ENCODE measurements around the gene DIRAS1.
"Not testable (repeated sequence)": the region's sequence is repeated elsewhere in the genome, so short reads cannot be mapped to it uniquely, and the experiment has no call there.

The DIRAS1 gene

GRCh38 chr19:2690856-2691255 is 30.3 kb downstream of the DIRAS1 start:
- no peaks in the 10 kb centered on the region for H3K9me3 Mint-ChIP-seq (ENCODE audit: low read depth)
- no peaks in the 10 kb centered on the region for H3K27me3 Mint-ChIP-seq
- H3K36me3 Mint-ChIP-seq: no peaks in the 10 kb centered on the region
- no peak overlapping the region for H3K4me3 Mint-ChIP-seq
- H3K4me1 Mint-ChIP-seq (ENCODE audit: low read depth): no peaks in the 10 kb centered on the region
- H3K27ac Mint-ChIP-seq: no peak overlapping the region

- H3K9me3 Mint-ChIP-seq (ENCODE audit: low read depth): no peaks in the 10 kb centered on the region
Measured at GRCh38 chr19:2686360-2686759, 34.8 kb downstream of the DIRAS1 start.

GRCh38 chr19:2685204-2685704 is 35.9 kb downstream of the DIRAS1 start:
- Mint-ChIP-seq H3K36me3 (peaks cover 6% of the 10 kb centered on the region), H3K27ac (no peak overlapping the region), H3K9me3 (ENCODE audit: low read depth) (no peaks in the 10 kb centered on the region), H3K27me3 (no peaks in the 10 kb centered on the region), H3K4me3 (no peak overlapping the region), H3K4me1 (ENCODE audit: low read depth) (no peaks in the 10 kb centered on the region)

More at GRCh38 chr19:2686360-2686759, 34.8 kb downstream of the DIRAS1 start:
- no peak overlapping the region for H3K27ac Mint-ChIP-seq
- H3K4me3 Mint-ChIP-seq: no peak overlapping the region
- H3K27me3 Mint-ChIP-seq: no peaks in the 10 kb centered on the region
- no peaks in the 10 kb centered on the region for H3K4me1 Mint-ChIP-seq (ENCODE audit: low read depth)
- peaks cover 6% of the 10 kb centered on the region for H3K36me3 Mint-ChIP-seq

- Mint-ChIP-seq H3K9me3 (ENCODE audit: low read depth) (no peaks in the 10 kb centered on the region), H3K27ac (no peak overlapping the region), H3K36me3 (peaks cover 6% of the 10 kb centered on the region), H3K27me3 (no peaks in the 10 kb centered on the region), H3K4me3 (no peak overlapping the region), H3K4me1 (ENCODE audit: low read depth) (no peaks in the 10 kb centered on the region)
Measured at GRCh38 chr19:2683430-2684003, 37.7 kb downstream of the DIRAS1 start.

GRCh38 chr19:2680808-2681207 is 40.4 kb downstream of the DIRAS1 start:
- Mint-ChIP-seq H3K9me3 (ENCODE audit: low read depth) (no peaks in the 10 kb centered on the region), H3K27me3 (no peaks in the 10 kb centered on the region), H3K27ac (no peak overlapping the region), H3K4me1 (ENCODE audit: low read depth) (no peaks in the 10 kb centered on the region), H3K36me3 (peaks cover 6% of the 10 kb centered on the region), H3K4me3 (no peak overlapping the region)

GRCh38 chr19:2679439-2679838 is 41.7 kb downstream of the DIRAS1 start:
- no peak overlapping the region for H3K27ac Mint-ChIP-seq
- no peaks in the 10 kb centered on the region for H3K27me3 Mint-ChIP-seq
- peaks cover 6% of the 10 kb centered on the region for H3K36me3 Mint-ChIP-seq
- H3K4me3 Mint-ChIP-seq: no peak overlapping the region
- no peaks in the 10 kb centered on the region for H3K9me3 Mint-ChIP-seq (ENCODE audit: low read depth)
- H3K4me1 Mint-ChIP-seq (ENCODE audit: low read depth): no peaks in the 10 kb centered on the region

- H3K27me3 Mint-ChIP-seq, H3K27ac Mint-ChIP-seq: not testable (repeated sequence)
Measured at GRCh38 chr19:2678948-2679347, 42.2 kb downstream of the DIRAS1 start.

GRCh38 chr19:2678044-2678671 is 43.0 kb downstream of the DIRAS1 start:
- Mint-ChIP-seq H3K27me3 (no peaks in the 10 kb centered on the region), H3K4me1 (ENCODE audit: low read depth) (no peaks in the 10 kb centered on the region), H3K36me3 (peaks cover 3% of the 10 kb centered on the region), H3K27ac (no peak overlapping the region), H3K4me3 (no peak overlapping the region), H3K9me3 (ENCODE audit: low read depth) (no peaks in the 10 kb centered on the region)

More at GRCh38 chr19:2678948-2679347, 42.2 kb downstream of the DIRAS1 start:
- H3K4me1 Mint-ChIP-seq (ENCODE audit: low read depth); H3K9me3 Mint-ChIP-seq (ENCODE audit: low read depth); H3K4me3 Mint-ChIP-seq; H3K36me3 Mint-ChIP-seq: not testable (repeated sequence)

- H3K4me3 Mint-ChIP-seq: no peak overlapping the region
- H3K27me3 Mint-ChIP-seq: no peaks in the 10 kb centered on the region
- no peak overlapping the region for H3K27ac Mint-ChIP-seq
- H3K36me3 Mint-ChIP-seq: peaks cover 3% of the 10 kb centered on the region
- no peaks in the 10 kb centered on the region for H3K9me3 Mint-ChIP-seq (ENCODE audit: low read depth)
- no peaks in the 10 kb centered on the region for H3K4me1 Mint-ChIP-seq (ENCODE audit: low read depth)
Measured at GRCh38 chr19:2676823-2677222, 44.3 kb downstream of the DIRAS1 start.

- H3K9me3 Mint-ChIP-seq (ENCODE audit: low read depth): no peaks in the 10 kb centered on the region
- no peaks in the 10 kb centered on the region for H3K4me1 Mint-ChIP-seq (ENCODE audit: low read depth)
- H3K27me3 Mint-ChIP-seq: no peaks in the 10 kb centered on the region
- no peak overlapping the region for H3K27ac Mint-ChIP-seq
- no peaks in the 10 kb centered on the region for H3K36me3 Mint-ChIP-seq
- no peak overlapping the region for H3K4me3 Mint-ChIP-seq
Measured at GRCh38 chr19:2675892-2676291, 45.3 kb downstream of the DIRAS1 start.

GRCh38 chr19:2670217-2670616 is 51.0 kb downstream of the DIRAS1 start:
- H3K27ac Mint-ChIP-seq: no peak overlapping the region
- no peaks in the 10 kb centered on the region for H3K4me1 Mint-ChIP-seq (ENCODE audit: low read depth)
- H3K27me3 Mint-ChIP-seq: no peaks in the 10 kb centered on the region

GRCh38 chr19:2668175-2668763 is 52.9 kb downstream of the DIRAS1 start:
- Mint-ChIP-seq H3K27ac (no peak overlapping the region), H3K4me3 (no peak overlapping the region), H3K4me1 (ENCODE audit: low read depth) (no peaks in the 10 kb centered on the region), H3K36me3 (no peaks in the 10 kb centered on the region), H3K27me3 (no peaks in the 10 kb centered on the region), H3K9me3 (ENCODE audit: low read depth) (no peaks in the 10 kb centered on the region)

More at GRCh38 chr19:2670217-2670616, 51.0 kb downstream of the DIRAS1 start:
- Mint-ChIP-seq H3K9me3 (ENCODE audit: low read depth) (no peaks in the 10 kb centered on the region), H3K4me3 (no peak overlapping the region), H3K36me3 (no peaks in the 10 kb centered on the region)

- H3K9me3 Mint-ChIP-seq (ENCODE audit: low read depth); H3K27ac Mint-ChIP-seq; H3K4me1 Mint-ChIP-seq (ENCODE audit: low read depth); H3K36me3 Mint-ChIP-seq; H3K27me3 Mint-ChIP-seq; H3K4me3 Mint-ChIP-seq: not testable (repeated sequence)
Measured at GRCh38 chr19:2667349-2667748, 53.8 kb downstream of the DIRAS1 start.

GRCh38 chr19:2666344-2666994 is 54.7 kb downstream of the DIRAS1 start:
- no peaks in the 10 kb centered on the region for H3K9me3 Mint-ChIP-seq (ENCODE audit: low read depth)
- H3K4me1 Mint-ChIP-seq (ENCODE audit: low read depth): no peaks in the 10 kb centered on the region
- no peak overlapping the region for H3K4me3 Mint-ChIP-seq
- H3K36me3 Mint-ChIP-seq: no peaks in the 10 kb centered on the region
- no peak overlapping the region for H3K27ac Mint-ChIP-seq
- H3K27me3 Mint-ChIP-seq: no peaks in the 10 kb centered on the region

GRCh38 chr19:2665103-2665502 is 56.1 kb downstream of the DIRAS1 start:
- no peak overlapping the region for H3K27ac Mint-ChIP-seq

More at GRCh38 chr19:2665103-2665502, 56.1 kb downstream of the DIRAS1 start:
- Mint-ChIP-seq H3K36me3 (no peaks in the 10 kb centered on the region), H3K9me3 (ENCODE audit: low read depth) (no peaks in the 10 kb centered on the region), H3K4me1 (ENCODE audit: low read depth) (no peaks in the 10 kb centered on the region), H3K27me3 (no peaks in the 10 kb centered on the region), H3K4me3 (no peak overlapping the region)
